Liver (tissue), 9 donors: ENCODE results near the gene BTNL2. TPM values are rescaled to one million over a fixed set of nuclear protein-coding genes. Genes with fewer than 3 reads are reported as not detected.

ENCODE experiments used
- DNase-seq: peaks from one replicate; pipeline ENCODE4 v3.0.0-alpha.2; 2017; ENCODE audit warnings: low spot score
- H3K27ac ChIP-seq, 2 donors: one replicate each; pipeline ENCODE4 v1.7.0; 2013; ENCODE audit warnings: inconsistent platforms in 2 of 2, low read length in 2 of 2, control low read depth in 1 of 2, low read depth in 1 of 2, mild to moderate bottlenecking in 1 of 2
- H3K27me3 ChIP-seq, 4 donors: one replicate each; pipeline versions ENCODE4 v1.6.1 to v1.7.0; 2013; ENCODE audit warnings: low read length in 3 of 4, inconsistent platforms in 1 of 4, mild to moderate bottlenecking in 1 of 4, moderate library complexity in 1 of 4; ENCODE audit not compliant: control insufficient read depth in 4 of 4, insufficient read depth in 4 of 4
- H3K36me3 ChIP-seq, 4 donors: one replicate each; pipeline versions ENCODE4 v1.6.1 to v1.7.0; 2013; ENCODE audit warnings: low read length in 3 of 4, mild to moderate bottlenecking in 3 of 4, low read depth in 1 of 4, moderate library complexity in 1 of 4; ENCODE audit not compliant: control insufficient read depth in 4 of 4, insufficient read depth in 3 of 4
- H3K4me1 ChIP-seq, 4 donors: one replicate each; pipeline versions ENCODE4 v1.6.1 to v1.7.0; 2013; ENCODE audit warnings: low read length in 3 of 4, mild to moderate bottlenecking in 3 of 4, moderate library complexity in 1 of 4; ENCODE audit not compliant: control insufficient read depth in 4 of 4, insufficient read depth in 4 of 4
- H3K4me3 ChIP-seq, 3 donors: one replicate each; pipeline versions ENCODE4 v1.6.1 to v1.7.0; 2013; ENCODE audit warnings: low read length in 3 of 3, control low read depth in 1 of 3, low read depth in 1 of 3, mild to moderate bottlenecking in 1 of 3
- H3K9ac ChIP-seq, 2 donors: one replicate each; pipeline ENCODE4 v1.7.0; 2013; ENCODE audit warnings: low read length in 2 of 2, mild to moderate bottlenecking in 2 of 2, moderate library complexity in 2 of 2, control low read depth in 1 of 2, low read depth in 1 of 2
- H3K9me3 ChIP-seq, 4 donors: one replicate each; pipeline versions ENCODE4 v1.6.1 to v1.7.0; 2013; ENCODE audit warnings: low read length in 3 of 4; ENCODE audit not compliant: control insufficient read depth in 4 of 4
- CTCF ChIP-seq: fragments of 150-350 bp; IDR thresholded peaks from 2 replicates; pipeline ENCODE4 v1.5.1; 2017; ENCODE audit warnings: improper control_type of control experiment, low read depth, low read length; ENCODE audit not compliant: missing input control
- EGR1 ChIP-seq, 2 donors: IDR thresholded peaks; 2 replicates each; pipeline ENCODE4 v1.6.1; 2016 to 2018; ENCODE audit warnings: antibody characterized with exemption in 2 of 2, low read depth in 2 of 2
- FOXA1 ChIP-seq: IDR thresholded peaks from 2 replicates; pipeline ENCODE4 v1.6.1; 2016; ENCODE audit warnings: antibody characterized with exemption
- FOXA2 ChIP-seq: IDR thresholded peaks from 2 replicates; pipeline ENCODE4 v1.6.1; 2016; ENCODE audit warnings: antibody characterized with exemption
- GABPA ChIP-seq, 2 donors: IDR thresholded peaks in 1 of 2; conservative IDR thresholded peaks in 1 of 2; 2 replicates each; pipeline ENCODE4 v1.6.1; 2016; ENCODE audit warnings: antibody characterized with exemption in 2 of 2, mild to moderate bottlenecking in 1 of 2, moderate library complexity in 1 of 2
- HNF4A ChIP-seq, 2 donors: conservative IDR thresholded peaks; 2 replicates each; pipeline ENCODE4 v1.6.1; 2016; ENCODE audit warnings: antibody characterized with exemption in 2 of 2, mild to moderate bottlenecking in 2 of 2
- HNF4G ChIP-seq: IDR thresholded peaks from 2 replicates; pipeline ENCODE4 v1.6.1; 2016; ENCODE audit warnings: antibody characterized with exemption
- MAX ChIP-seq: IDR thresholded peaks from 2 replicates; pipeline ENCODE4 v1.6.1; 2016; ENCODE audit warnings: antibody characterized with exemption
- NR2F2 ChIP-seq: IDR thresholded peaks from 2 replicates; pipeline ENCODE4 v1.6.1; 2016; ENCODE audit warnings: antibody characterized with exemption
- RAD21 ChIP-seq, 2 donors: IDR thresholded peaks; 2 replicates each; pipeline ENCODE4 v1.6.1; 2016; ENCODE audit warnings: antibody characterized with exemption in 2 of 2, mild to moderate bottlenecking in 2 of 2
- REST ChIP-seq: IDR thresholded peaks from 2 replicates; pipeline ENCODE4 v1.6.1; 2016; ENCODE audit warnings: antibody characterized with exemption, mild to moderate bottlenecking
- RXRA ChIP-seq, 2 donors: IDR thresholded peaks; 2 replicates each; pipeline ENCODE4 v1.6.1; 2017 to 2018; ENCODE audit warnings: antibody characterized with exemption in 2 of 2, mild to moderate bottlenecking in 1 of 2
- TAF1 ChIP-seq: conservative IDR thresholded peaks from 2 replicates; pipeline ENCODE4 v1.6.1; 2016; ENCODE audit warnings: antibody characterized with exemption, mild to moderate bottlenecking
- YY1 ChIP-seq: IDR thresholded peaks from 2 replicates; pipeline ENCODE4 v1.6.1; 2016; ENCODE audit warnings: antibody characterized with exemption, mild to moderate bottlenecking
- WGBS: extraction: QIAGEN DNeasy Blood & Tissue Kit; methylation state at CpG from one replicate; pipeline ENCODE4 v1.1.7; 2013; 5-methylcytosine and 5-hydroxymethylcytosine counted together
- polyA plus RNA-seq, 2 donors: library from polyadenylated mRNA; stranded (reverse) in 1 of 2; unstranded in 1 of 2; fragments of 200-250 nt in 1 of 2; fragments of >200 nt in 1 of 2; fragmentation: Nextera tagmentation in 1 of 2; extraction: Ambion mirVana in 1 of 2; gene quantifications; one replicate each; pipeline versions ENCODE4 v1.2.1 to v1.2.3, GENCODE V29; 2013 to 2015
- total RNA-seq, 2 donors: library from RNA; depleted of rRNA; stranded (reverse); fragments of >200 nt; gene quantifications; one replicate each; pipeline ENCODE4 v1.2.3, GENCODE V29; 2014
- TF ChIP-seq, protein P1 (sequence below): IDR thresholded peaks from 2 replicates; pipeline ENCODE4 v1.6.1; 2016; ENCODE audit warnings: antibody characterized with exemption
- donor health status: healthy.
- donor health status: healthy.
- donor health status: healthy.
- donor health status: healthy.
- donor health status: healthy.

BTNL2 gene
- total and polyA plus RNA-seq, 4 donors = not detected

GRCh38 chr6:32397252-32397920, 9.6 kb downstream of the BTNL2 start:
- WGBS = 69% methylated on average over 7 of the region's 7 CpGs
- Histone ChIP-seq H3K4me3 (no peak overlapping the region), H3K9me3 (no peaks in the 10 kb centered on the region), H3K9ac (no peak overlapping the region), H3K27ac (no peak overlapping the region), H3K27me3 (peaks cover 0 to 11% (median 0%) of the 10 kb centered on the region in 4 donors), H3K4me1 (no peaks in the 10 kb centered on the region), H3K36me3 (no peaks in the 10 kb centered on the region)
- TF ChIP-seq HNF4G (no peak), RAD21 (IDR thresholded peaks at IDR 0.05) (no peak), FOXA2 (no peak), HNF4A (conservative IDR thresholded peaks at IDR 0.05) (no peak), GABPA (IDR thresholded peaks at IDR 0.05 in 1 of 2, conservative IDR thresholded peaks at IDR 0.05 in 1 of 2) (no peak), YY1 (no peak), CTCF (no peak), REST (no peak), EGR1 (IDR thresholded peaks at IDR 0.05; ENCODE audit: low read depth in 2 of 2) (no peak), NR2F2 (no peak), TAF1 (no peak)
- TF ChIP-seq, protein P1, sequence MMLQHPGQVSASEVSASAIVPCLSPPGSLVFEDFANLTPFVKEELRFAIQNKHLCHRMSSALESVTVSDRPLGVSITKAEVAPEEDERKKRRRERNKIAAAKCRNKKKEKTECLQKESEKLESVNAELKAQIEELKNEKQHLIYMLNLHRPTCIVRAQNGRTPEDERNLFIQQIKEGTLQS = no peak
- no peak for DNase-seq

DNA sequence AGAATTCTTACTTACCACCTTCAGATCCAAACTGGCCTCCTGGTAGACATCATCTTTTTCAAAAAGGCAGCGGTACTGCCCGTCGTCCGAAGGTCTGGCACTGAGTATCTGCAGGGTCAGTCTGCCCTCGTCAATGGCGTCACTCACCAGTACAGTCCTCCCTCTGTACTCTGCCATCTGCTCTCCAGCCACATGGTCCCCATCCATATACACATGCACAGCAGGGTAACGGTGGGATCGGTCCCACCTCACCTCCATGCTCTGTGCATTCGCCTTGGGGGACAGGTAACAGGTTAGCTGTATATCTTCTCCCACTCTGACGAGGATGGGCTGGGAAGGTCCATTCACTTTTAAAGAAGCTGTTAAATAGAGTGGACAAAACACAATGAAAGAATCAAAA, 11.0 kb downstream of the BTNL2 start:
- TF ChIP-seq CTCF (no peak), MAX (no peak), HNF4G (no peak), FOXA1 (no peak), EGR1 (IDR thresholded peaks at IDR 0.05; ENCODE audit: low read depth in 2 of 2) (no peak), REST (no peak), RXRA (IDR thresholded peaks at IDR 0.05) (no peak), YY1 (no peak)
- H3K36me3 ChIP-seq = no peaks in the 10 kb centered on the region
- no peaks in the 10 kb centered on the region for H3K4me1 ChIP-seq
- peaks cover 0 to 11% (median 0%) of the 10 kb centered on the region in 4 donors for H3K27me3 ChIP-seq
- H3K27ac ChIP-seq = no peak overlapping the region
- H3K9me3 ChIP-seq = no peaks in the 10 kb centered on the region
- no peak overlapping the region for H3K4me3 ChIP-seq
- no peak for DNase-seq
- H3K9ac ChIP-seq = no peak overlapping the region
- WGBS = 90% methylated on average over 10 of the region's 10 CpGs
